HG02981 (cell line): ENCODE results near the gene DCAF8.

ENCODE experiments used
- ATAC-seq: cut with Tn5 transposase; IDR thresholded peaks from one replicate; pipeline ENCODE4 v1.9.1; 2021; ENCODE audit warnings: mild to moderate bottlenecking, moderate library complexity; ENCODE audit not compliant: unreplicated experiment

The DCAF8 gene

DNA sequence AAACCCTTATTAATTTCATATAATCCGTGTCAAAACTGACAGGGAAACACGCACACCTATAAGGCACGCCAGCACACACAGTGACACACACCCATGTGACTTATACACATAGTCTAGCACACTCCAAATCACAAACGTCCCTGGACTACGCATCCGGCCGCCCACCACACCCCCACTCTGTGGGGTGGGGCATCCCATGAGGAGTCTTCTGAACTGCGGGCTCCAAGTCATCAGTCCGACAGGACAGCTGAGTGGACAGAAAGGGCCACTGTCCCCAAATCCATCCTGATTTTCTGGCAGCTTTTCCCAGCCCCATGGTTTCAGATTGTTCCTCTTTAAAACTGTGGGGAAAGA, 56.3 kb downstream of the DCAF8 start:
- peak; percentile 24 for ATAC-seq

DNA sequence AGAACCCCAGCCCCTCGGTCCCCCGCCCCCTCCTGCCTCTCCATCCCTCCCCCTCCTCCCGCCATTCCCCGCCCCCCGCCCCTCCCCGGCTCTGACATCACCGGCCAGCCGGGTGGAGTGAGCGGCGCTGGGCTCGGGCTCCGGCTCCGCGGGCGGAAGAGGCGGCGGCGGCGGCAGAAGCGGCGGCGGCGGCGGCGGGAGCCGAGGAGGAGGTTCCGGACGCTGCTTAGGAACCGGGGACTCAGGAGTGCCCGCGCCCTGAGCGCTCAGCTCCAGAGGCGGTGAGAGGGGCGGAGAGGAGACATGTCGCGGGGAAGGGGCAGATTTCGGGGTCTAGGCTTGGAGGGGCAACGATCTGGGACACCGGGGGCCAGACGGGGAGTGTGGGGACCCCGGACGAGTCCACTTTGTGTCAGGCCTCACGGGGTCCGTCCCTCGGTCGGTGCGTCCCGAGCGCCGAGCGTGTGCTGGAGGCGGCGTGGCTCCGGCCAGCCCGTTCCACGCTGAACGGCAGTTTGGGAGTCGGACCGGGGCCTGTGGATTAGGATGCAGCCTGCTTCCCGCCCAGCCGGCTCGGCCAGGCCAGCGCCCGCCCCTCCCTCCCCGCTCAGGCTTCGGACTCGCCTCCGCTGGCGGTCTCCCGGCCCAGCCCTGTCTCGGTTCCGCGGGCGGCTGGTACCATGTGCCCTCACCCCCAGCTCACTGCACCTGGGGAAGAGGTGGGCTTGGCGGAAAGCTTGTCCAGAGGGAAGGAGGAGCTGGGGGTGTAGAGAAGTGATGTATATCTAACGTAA, 56.9 kb downstream of the DCAF8 start, which contains the start of gene PEA15:
TSS of gene PEA15 (plus strand) at position 143 of the 794 bp plus-strand sequence. CDS start 6,161 bp downstream, outside the sequence.
- peak; percentile 46 for ATAC-seq

DNA sequence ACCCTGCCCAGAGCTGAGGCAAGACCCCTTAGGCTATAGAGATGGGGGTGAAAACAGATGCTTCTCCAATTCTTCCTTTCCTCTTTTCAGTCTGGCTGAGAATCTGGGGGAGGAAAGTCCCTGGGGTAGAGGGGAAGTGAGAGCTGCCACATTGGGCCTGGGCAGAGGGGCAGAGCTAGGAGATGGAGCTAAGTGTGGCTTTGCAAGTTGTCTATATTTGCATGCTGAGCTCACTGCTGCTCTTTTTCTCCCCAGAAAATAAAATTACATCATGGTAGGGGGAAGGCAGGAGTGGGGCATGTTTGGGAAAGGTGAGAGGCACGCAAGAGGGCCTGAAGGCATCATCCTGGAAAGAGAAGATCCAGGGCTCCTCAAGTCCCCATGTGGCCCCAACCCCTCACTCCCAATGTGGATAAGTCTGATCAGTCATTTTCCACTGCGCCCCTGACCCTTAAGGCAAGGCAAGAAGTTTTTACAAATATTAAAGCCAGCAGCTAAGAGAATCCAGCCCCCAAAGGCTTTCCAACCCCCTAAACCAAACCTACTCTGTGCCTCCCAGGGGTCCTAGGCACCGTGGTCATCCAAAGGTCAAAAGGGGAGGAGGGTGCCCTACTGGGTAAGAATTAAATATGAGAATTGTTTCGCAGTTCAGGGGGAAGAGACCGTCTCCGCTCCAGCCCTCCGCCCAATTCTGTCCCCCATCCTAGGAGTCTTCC, 57.7 kb downstream of the DCAF8 start:
- ATAC-seq: peak; percentile 53

DNA sequence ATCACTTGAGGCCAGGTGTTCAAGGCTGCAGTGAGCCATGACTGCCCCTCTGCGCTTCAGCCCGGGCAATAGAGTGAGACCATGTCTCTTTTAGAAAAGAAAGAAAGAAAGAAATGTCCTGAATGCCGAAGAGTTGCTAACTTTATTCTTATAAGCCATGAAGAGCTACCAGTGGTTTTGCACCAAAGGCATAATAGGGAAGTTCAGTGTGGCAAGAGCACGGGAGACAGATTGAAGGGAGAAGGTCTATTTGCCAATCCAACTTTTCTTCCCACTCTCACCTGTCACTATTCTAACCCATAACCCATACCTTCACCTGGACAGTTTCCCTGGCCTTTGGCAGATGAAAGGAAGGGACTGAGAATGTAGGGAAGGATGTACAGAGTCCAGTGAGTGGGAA, 61.6 kb downstream of the DCAF8 start:
- no peak for ATAC-seq

DNA sequence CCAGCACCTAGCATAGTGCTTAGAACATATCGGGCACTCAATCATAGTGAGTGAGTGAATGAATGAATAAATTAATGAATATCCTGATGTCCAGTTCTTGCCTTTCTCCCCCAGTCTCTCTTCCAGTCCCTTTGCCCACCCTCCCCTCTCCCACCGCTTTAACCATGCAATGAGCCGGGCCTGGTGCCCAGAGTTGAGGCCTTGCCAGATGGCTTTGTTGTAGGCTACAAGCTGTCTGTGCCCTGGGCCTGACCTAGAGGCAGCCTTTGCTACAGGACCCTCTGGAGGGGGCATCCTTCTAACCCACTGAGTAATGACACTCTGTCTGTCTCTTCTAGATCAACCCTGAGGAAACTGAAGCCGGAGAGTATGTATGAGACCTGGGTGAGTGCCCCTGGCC, 65.1 kb downstream of the DCAF8 start:
- no peak for ATAC-seq

DNA sequence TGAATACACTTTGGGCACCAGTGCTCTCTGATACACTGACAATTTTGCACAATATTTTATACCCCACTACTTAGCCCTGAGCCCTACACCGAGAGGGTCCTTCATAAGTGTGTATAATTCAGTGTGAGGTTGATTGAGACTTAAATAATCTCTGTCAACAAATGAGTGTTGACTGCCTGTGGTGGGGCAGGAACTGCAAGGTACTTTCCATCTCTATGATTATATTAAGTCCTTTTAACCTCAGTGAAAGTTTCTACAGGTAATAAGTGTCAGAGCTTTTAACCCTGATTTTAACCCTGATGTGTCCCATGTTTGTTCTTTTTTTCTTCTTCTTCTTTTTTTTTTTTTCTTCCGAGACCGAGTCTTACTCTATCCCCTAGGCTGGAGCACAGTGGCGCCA, 66.2 kb downstream of the DCAF8 start:
- no peak for ATAC-seq

DNA sequence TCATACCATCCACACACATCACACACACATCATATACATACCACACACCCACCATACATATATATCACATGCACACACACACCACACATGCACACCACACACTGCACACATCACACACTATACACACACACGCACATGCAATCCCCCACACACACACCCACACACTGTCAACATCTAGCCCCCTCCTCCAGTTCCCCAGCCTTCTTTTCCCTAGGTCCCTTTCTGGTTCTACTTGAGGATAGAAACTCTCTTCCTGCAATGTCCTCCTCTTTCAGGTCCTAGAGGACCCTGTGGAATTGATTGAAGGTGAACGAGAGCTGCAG, 67.7 kb downstream of the DCAF8 start:
- ATAC-seq: no peak

DNA sequence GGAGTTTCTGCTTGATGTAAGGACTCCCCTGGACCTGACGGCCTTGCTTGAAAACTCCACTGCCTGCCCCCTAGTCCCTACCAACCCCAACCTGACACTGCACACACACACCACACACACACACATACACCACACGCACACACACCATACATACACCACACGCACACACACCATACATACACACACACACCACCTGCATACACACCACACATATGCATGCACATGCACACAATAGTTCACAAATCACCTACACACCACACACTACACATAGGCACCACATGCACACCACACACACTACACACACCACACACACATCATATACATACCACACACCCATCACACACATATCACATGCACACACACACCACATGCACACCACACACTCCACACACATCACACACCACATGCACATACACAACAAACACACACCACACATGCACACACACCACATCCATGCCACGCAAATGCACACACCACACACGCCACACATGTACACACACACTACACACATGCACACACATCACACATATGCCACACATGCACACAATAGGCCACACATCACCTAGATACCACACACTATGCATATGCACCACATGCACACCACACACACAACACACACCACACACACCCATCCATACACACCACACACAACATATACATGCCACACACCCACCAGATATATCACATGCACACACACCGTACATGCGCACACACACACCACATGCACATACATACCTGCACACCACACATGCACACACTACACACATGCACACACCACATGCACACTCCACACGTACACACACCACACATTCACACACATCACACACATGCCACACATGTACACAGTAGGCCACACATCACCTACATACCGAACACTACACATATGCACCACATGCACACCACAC, 68.3 kb downstream of the DCAF8 start:
- no peak for ATAC-seq

DNA sequence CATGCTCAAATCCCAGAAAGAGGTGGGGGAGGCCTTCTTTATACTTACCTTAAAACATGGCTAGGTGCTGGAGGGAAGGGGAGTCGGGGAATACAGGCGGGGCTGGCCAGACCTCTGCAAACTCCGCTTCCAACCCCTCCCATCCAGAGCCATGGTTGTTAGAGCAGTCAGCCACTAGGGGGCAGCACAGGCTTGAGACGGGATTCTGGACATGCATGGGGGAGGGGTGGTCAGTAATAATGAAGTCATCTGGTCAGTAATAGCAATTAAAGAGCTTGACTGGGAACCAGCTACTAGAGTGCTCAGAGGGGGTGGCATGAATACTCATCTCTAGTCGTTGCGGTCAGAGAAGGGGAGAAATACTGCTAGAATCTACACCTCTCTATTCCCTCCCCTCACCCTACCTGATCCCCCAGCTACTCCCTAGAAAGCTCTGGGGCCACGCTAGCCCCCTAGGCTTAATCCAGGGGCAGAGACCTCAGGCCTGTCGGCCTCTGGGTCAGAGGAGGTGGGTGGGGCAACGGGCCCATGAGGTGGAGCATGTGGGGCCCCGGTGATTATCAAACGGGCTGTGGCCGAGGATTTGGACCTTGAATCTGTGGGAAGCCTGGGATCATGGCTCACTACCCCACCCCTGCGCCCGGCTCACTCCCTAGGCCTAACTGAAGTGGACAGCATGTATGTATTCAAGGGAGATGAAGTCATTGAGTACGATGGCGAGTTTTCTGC, 69.1 kb downstream of the DCAF8 start:
- ATAC-seq: no peak

DNA sequence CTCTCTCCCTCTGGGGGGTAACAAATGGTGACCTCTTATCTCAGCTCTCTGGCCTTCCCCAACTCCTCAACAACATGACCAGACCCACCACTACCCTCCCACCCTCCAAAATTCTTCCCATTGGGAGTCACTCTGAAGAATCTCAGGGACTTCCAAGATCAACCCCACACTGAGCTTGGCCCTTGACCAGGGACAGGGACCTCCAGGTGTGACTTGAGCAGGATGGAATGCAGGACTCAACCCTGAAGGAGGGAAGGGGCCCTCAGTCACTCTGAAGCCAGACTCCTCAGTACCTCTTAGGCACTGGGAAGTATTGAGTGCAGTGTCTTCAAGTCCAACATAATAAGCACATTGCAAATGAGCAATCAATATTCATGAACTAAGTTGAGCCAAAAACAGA, 70.1 kb downstream of the DCAF8 start:
- ATAC-seq: no peak

DNA sequence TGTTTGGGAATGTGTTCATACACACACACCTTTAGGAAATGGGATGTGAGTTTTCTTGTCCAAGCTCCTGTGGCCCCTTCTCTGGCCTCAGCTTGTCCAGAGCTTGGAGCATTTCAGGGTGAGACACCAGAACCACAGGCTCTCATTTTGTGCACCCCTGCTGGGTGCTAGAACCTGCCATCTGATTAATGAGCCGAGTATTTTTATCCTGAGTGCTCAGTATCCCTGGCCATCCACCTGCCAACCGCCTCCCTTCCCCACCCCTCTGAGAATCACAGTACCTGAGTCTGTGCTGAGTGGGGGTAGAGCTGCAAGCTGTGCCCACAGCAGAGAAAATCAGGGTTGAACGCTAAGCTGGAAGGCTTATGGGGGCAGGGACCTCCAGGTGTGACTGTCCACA, 70.6 kb downstream of the DCAF8 start:
- ATAC-seq: no peak

DNA sequence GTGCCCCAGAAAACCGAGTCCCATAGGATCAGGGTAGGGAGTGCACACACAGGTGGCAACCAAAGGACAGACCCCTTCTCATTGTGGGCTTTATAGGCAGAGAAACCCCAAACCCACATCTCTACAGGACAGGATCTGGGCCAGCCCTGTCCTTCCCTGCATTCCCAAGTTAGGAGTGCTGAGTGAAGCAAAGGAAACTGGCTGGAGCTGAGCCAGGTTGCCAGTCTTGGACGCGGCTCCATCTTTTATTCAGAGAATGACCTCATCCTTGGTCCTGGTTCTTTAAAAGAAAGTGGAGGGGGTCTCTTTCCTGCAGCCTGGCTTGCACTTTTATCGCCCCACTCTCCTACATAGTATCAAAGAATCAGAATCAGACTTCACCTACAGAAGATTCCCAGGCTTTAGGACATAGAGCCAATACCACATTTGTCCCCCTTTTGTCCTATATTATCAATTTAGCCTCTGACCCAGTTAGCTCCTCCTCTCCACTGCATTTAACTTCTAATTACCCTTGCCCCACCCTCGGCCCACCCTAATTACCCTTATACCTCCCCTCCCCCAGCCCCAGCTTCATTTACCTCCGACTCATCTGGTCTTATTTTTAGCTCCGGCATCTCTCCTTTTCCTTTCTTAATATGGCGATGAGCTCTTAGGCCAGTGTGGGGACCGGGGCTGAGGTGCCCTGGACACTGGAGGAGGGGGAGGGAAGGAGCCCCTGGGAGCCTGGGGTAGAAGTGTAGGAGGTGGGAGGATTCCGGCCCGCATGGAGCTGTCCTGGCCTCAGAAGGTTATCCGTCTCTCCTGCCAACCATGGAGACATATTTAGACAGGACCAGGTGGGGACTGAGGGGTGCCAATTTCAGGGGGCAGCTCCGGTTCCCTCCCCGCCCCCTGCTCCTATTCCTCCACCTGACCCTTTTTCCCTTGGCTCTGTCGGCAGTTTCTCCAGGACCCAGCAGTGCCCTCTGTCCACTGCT, 72.4 kb downstream of the DCAF8 start, which contains the start of gene CASQ1:
TSS of gene CASQ1 (plus strand) at position 927 of the 977 bp plus-strand sequence. CDS start 177 bp downstream, outside the sequence.
- no peak for ATAC-seq

DNA sequence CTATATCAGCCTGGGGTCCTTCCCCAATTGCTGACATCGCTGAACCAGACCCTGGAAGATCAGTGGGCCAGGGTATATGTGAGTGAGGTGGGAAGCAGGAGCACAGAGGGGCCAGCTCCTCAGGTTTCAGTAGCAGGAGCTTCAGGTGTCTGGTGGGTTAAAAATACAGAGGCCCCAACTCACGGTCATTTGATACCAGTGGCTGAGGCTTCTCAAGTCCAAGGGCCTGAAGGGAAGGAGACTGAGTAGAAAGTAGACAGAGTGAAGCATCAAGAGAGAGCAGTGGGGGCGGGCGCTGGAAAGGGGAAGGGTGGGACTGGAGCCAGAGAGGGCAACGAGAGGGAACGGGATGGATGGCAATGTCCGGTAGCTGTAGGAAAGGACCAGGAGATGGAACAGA, 74.0 kb downstream of the DCAF8 start:
- no peak for ATAC-seq

DNA sequence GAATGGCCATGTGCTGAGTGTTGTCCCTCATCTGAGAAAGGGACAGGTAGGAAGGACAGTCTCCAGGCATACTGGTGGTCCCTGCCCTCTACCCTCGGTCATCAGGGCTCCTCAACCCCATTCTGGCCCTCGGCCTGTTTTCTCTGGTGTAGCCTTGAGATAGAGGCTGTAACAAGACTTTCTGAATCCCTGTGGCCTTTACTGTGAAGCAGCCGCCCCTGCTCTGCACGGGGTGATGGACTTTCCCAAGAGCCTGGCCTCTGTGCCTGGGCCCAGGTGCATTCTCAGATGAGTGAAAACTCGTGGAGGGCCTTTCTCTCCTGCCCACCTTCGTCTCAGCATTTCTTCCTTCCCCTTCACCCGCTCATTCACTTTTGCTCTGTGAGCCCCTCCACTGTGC, 74.9 kb downstream of the DCAF8 start:
- ATAC-seq: no peak

DNA sequence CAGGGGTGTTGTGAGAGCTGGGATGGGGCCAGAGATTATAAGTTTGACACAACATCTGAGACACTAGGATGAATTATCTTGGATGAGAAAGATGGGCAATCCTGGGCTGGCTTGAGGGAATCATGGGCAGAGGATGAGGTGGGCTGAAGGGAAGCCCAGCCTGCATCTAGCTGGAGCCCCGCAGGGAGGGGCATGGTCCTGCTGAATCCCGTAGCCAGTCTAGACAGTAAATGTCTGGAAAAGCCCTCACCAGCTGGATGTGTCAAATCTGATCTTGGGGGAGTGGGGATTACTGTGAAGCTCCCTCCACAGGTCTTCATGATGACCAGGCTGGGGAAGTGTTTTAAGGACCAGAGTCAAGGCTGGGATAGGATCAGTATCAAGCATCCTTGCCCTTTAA, 75.6 kb downstream of the DCAF8 start:
- ATAC-seq: no peak

DNA sequence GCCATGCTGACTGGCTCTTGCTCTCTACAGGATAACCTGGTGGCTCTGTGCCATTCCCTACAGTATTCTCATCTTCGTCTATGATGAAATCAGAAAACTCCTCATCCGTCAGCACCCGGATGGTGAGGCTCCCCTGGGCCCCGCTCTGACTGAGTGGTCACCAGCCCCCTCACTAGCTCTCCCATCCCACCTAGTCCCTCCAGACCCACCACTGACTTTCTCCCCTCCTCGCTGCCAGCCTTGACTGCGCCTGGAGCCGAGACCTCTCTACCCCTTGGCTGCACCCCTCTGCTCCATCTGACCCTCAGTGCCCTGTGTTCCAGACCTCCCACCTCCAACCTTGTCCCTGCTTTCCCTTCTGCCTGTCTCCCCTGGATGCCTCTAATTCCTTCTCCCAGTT, 76.1 kb downstream of the DCAF8 start:
- no peak for ATAC-seq

DNA sequence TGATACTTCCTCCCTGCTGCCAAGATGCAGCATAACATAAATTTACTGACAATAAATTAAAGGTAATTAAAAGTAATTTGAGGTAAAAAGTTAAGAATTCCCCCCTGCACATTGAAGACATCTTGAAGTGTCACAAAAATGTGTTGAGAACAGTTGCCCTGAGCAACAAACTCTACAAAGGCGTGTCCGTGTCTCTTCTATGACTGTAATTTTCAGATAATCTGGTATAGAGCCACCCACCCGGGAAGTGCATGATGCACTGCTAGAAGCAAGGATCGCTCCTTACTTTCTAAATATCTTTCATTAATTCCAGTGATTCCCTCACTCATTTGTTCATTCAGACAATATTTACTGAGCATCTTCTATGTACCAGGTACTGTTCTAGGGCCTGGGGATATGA, 83.0 kb downstream of the DCAF8 start:
- ATAC-seq: no peak

DNA sequence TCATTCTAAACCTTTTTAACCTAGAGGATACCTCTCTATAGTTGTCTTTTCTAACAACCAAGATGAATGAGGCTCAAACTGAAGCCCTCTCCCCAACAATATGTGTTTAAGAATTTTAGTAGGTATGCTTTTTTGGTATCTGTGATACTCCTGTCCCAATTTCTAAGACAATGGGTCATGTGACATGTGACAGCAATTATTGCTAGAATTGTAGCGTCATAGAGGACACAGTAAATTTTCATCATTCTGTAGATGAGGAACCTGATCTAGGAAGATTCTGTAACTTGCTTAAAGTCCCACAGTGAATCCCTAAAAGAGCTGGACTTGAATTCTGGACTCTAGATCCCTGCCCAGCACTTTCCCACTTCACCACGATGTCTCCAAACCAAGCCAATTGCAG, 83.6 kb downstream of the DCAF8 start:
- no peak for ATAC-seq

DNA sequence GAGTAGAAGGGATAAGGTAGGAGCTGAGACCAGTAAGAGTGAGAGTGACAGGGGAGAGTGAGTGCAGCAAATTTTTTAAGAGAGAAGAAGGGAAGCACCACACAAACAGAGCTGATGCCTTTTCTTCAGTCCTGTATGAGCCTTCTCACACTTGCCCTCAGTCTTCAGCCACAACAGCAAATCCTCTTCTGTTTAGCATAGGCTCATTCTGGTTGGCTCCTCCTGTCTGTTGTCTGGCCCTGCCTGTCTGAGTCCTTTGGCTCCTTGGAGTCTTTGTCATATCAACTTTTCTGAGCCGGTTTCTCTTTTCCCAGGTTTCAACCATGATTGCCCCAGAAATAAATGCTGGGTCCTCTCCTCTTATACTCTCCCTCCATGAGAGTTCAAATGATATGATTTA, 84.7 kb downstream of the DCAF8 start:
- no peak for ATAC-seq

DNA sequence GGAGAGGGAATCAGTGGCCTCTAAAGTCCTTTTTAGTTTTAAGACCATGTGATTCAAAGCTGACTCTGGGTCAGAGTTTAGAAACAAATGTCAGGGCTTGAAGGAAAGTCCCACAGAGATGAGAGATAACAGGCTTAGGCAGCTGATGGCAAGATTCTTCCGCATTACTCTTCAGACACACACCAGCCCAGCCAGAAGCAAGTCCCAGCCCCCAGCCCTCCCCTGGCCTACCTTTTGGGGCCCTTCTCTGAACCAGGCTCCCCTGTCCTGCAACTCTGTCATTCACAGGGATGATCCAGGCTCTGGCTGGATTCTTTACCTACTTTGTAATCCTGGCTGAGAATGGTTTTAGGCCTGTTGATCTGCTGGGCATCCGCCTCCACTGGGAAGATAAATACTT, 85.1 kb downstream of the DCAF8 start:
- no peak for ATAC-seq
